ENCODE measurements around the gene PYGB.

DNA sequence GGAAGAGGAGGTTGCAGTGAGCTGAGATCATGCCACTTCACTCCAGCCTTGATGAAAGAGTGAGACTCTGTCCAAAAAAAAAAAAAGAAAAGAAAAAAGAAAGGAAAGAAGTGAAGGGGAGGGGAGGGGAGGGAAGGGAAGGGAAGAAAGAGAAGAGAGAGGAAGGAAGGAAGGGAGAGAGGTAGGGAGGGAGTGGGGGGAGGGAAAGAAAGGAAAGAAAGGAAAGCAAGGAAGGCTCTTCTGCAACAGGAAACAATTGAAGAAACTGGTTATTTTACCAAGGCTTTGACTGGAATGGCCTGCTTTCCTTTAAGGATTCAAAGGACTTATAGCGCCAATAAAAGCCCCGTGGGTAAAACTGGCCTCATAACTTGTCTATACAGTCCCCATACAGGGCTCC, 78.1 kb downstream of the PYGB start:
- TF ChIP-seq, protein P1, sequence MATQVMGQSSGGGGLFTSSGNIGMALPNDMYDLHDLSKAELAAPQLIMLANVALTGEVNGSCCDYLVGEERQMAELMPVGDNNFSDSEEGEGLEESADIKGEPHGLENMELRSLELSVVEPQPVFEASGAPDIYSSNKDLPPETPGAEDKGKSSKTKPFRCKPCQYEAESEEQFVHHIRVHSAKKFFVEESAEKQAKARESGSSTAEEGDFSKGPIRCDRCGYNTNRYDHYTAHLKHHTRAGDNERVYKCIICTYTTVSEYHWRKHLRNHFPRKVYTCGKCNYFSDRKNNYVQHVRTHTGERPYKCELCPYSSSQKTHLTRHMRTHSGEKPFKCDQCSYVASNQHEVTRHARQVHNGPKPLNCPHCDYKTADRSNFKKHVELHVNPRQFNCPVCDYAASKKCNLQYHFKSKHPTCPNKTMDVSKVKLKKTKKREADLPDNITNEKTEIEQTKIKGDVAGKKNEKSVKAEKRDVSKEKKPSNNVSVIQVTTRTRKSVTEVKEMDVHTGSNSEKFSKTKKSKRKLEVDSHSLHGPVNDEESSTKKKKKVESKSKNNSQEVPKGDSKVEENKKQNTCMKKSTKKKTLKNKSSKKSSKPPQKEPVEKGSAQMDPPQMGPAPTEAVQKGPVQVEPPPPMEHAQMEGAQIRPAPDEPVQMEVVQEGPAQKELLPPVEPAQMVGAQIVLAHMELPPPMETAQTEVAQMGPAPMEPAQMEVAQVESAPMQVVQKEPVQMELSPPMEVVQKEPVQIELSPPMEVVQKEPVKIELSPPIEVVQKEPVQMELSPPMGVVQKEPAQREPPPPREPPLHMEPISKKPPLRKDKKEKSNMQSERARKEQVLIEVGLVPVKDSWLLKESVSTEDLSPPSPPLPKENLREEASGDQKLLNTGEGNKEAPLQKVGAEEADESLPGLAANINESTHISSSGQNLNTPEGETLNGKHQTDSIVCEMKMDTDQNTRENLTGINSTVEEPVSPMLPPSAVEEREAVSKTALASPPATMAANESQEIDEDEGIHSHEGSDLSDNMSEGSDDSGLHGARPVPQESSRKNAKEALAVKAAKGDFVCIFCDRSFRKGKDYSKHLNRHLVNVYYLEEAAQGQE (IDR thresholded peaks at IDR 0.05; ENCODE audit: insufficient read depth in 1 of 2, low read depth in 2 of 2, low read length in 2 of 2) = no peak
- TF ChIP-seq SIN3A (IDR thresholded peaks at IDR 0.05; ENCODE audit: borderline replicate concordance, insufficient read depth, low read length) = no peak
- no peak for TF ChIP-seq TAF1 (IDR thresholded peaks at IDR 0.05; ENCODE audit: borderline replicate concordance, insufficient read depth, low read length)

Data from PFSK-1 (cell line).